Activated CD8-positive, alpha-beta T cell treated with anti-CD3 and anti-CD28 coated beads for 36 hours (primary cell): Measurements from ENCODE around the gene NR1H2. TPM values are rescaled to one million over a fixed set of nuclear protein-coding genes. Genes with fewer than 3 reads are reported as not detected.
A peak's percentile ranks its signal among the peaks of the same experiment; 100 is the strongest.

Source experiments
- ATAC-seq: fragments of 200-7000 bp; cut with Tn5 transposase; one replicate; pipeline ENCODE4 v1.10.0; 2021; ENCODE audit warnings: mild to moderate bottlenecking, moderate library complexity
- CTCF ChIA-PET: fragments of 350-600 bp; sonication (Branson Sonifier 250); formaldehyde crosslinking; loops from one replicate; lab custom pipeline; 2021; ENCODE audit warnings: antibody characterized with exemption; lab: Charles Lee
- POLR2A ChIA-PET: fragments of 350-600 bp; sonication (Branson Sonifier 250); formaldehyde crosslinking; loops from one replicate; lab custom pipeline; 2021; ENCODE audit warnings: antibody characterized with exemption; lab: Charles Lee
- DNase-seq: peaks from one replicate; pipeline ENCODE4 v3.0.0-alpha.2; 2020
- H3K27ac Mint-ChIP-seq: one replicate; pipeline ENCODE4 v1.8.0; 2021; ENCODE audit warnings: mild to moderate bottlenecking, mixed read lengths
- H3K27me3 Mint-ChIP-seq: one replicate; pipeline ENCODE4 v1.8.0; 2021; ENCODE audit warnings: mixed read lengths
- H3K36me3 Mint-ChIP-seq: one replicate; pipeline ENCODE4 v1.8.0; 2021; ENCODE audit warnings: low read depth, mixed read lengths
- H3K4me1 Mint-ChIP-seq: one replicate; pipeline ENCODE4 v1.8.0; 2021; ENCODE audit warnings: low read depth, mixed read lengths
- H3K4me3 Mint-ChIP-seq: one replicate; pipeline ENCODE4 v1.8.0; 2021; ENCODE audit warnings: mild to moderate bottlenecking, moderate library complexity, mixed read lengths
- H3K9me3 Mint-ChIP-seq: one replicate; pipeline ENCODE4 v1.8.0; 2021; ENCODE audit warnings: mixed read lengths
- intact Hi-C: fragments of 100-400 bp; cut with micrococcal nuclease; formaldehyde crosslinking; loops from one replicate; pipeline ENCODE4 v1.10.0; 2022
- total RNA-seq, 2 experiments: library from RNA; stranded (reverse); gene quantifications; one replicate each; pipeline ENCODE4 v1.2.3, GENCODE V29; 2021
- TF ChIP-seq, protein P1 (sequence below): fragments of 200-600 bp; IDR thresholded peaks from one replicate; pipeline ENCODE4 v1.8.0; 2022; ENCODE audit warnings: antibody characterized with exemption, mild to moderate bottlenecking

Gene NR1H2
- total RNA-seq, 2 experiments from 2014 or later: 50.9 to 52.3 TPM

DNA sequence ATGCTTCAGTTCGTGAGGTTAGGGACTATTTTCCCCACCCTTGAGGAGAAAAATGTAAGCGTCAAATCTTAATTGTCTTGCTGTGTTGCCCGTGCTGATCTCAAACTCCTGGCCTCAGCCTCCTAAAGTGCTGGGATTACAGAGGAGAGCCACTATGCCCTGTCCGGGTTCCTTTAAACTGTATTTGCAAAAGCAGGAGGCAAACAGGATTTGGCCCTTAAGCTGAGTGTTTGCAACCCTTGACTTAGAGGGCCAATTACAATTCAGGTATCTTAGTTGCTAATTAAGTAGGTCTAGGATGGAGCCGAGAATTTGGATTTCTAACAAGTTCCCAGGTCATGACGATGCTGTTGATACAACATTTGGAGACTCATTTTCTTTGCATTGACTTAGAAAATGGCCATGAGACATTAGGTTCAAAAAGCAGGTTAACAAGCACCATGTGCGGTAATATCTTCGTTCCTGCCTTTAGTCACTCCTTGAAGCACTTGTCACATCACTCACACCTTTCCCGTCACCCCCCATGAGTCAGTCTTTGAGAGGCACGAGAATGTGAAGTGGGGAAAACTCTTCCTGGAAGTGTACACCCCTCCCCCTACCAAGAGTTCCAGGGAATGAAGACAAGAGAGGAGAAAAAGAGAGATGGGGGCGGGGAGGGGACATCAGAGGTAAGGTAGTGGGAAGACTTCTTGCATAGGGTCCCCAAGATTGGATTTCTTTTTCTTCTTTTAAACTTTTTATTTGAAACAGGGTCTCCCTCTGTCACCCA, 13.4 kb upstream of the NR1H2 start:
- H3K4me1 Mint-ChIP-seq: peaks cover 78% of the 10 kb centered on the region
- DNase-seq (peak; percentile 61), ATAC-seq (peak; percentile 21)
- peaks cover 40% of the 10 kb centered on the region for H3K36me3 Mint-ChIP-seq
- peak overlapping the region; percentile 90 for H3K27ac Mint-ChIP-seq
- H3K9me3 Mint-ChIP-seq: peaks cover 3% of the 10 kb centered on the region
- intact Hi-C loops: loop anchor here (10.0 kb wide), 1 partner anchor 52 kb away; the partner anchor contains the start of gene SPIB
- CTCF ChIA-PET: interaction anchor here (1.1 to 1.3 kb wide), 3 partner anchors 98 to 110 kb away, joined by 3 to 5 read pairs (median 4); no protein-coding TSS in a partner anchor
- H3K27me3 Mint-ChIP-seq: no peaks in the 10 kb centered on the region
- POLR2A ChIA-PET: interaction anchor here (0.9 to 1.5 kb wide), 2 partner anchors 13 to 21 kb away, joined by 5 read pairs; partner anchors contain the start of genes NR1H2 and POLD1
- H3K4me3 Mint-ChIP-seq: peak overlapping the region; percentile 46
- TF ChIP-seq, protein P1, sequence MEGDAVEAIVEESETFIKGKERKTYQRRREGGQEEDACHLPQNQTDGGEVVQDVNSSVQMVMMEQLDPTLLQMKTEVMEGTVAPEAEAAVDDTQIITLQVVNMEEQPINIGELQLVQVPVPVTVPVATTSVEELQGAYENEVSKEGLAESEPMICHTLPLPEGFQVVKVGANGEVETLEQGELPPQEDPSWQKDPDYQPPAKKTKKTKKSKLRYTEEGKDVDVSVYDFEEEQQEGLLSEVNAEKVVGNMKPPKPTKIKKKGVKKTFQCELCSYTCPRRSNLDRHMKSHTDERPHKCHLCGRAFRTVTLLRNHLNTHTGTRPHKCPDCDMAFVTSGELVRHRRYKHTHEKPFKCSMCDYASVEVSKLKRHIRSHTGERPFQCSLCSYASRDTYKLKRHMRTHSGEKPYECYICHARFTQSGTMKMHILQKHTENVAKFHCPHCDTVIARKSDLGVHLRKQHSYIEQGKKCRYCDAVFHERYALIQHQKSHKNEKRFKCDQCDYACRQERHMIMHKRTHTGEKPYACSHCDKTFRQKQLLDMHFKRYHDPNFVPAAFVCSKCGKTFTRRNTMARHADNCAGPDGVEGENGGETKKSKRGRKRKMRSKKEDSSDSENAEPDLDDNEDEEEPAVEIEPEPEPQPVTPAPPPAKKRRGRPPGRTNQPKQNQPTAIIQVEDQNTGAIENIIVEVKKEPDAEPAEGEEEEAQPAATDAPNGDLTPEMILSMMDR: no peak

GRCh38 chr19:50365434-50366306, 10.6 kb upstream of the NR1H2 start, which contains the start of gene NAPSA:
TSS of gene NAPSA (minus strand) at chr19:50365639. CDS start at chr19:50365621, 18 bp downstream.
- Mint-ChIP-seq H3K27me3 (no peaks in the 10 kb centered on the region), H3K27ac (peak within 1 kb of the TSS; percentile 89), H3K9me3 (no peaks in the 10 kb centered on the region), H3K4me3 (peak within 1 kb of the TSS; percentile 66), H3K36me3 (peaks cover 17% of the 10 kb centered on the region), H3K4me1 (peaks cover 66% of the 10 kb centered on the region)
- ATAC-seq (no peak), DNase-seq (peak; percentile 28)
- TF ChIP-seq, protein P1: no peak
- ChIA-PET POLR2A (interaction anchor here (1.1 to 2.4 kb wide), 3 partner anchors 11 to 62 kb away, joined by 3 to 9 read pairs (median 4); partner anchors contain the start of genes NR1H2 and POLD1), CTCF (interaction anchor here (1.0 to 2.3 kb wide), 5 partner anchors 8 to 191 kb away, joined by 3 to 9 read pairs (median 6); no protein-coding TSS in a partner anchor)
- intact Hi-C loops: loop anchor here (10.0 kb wide), 1 partner anchor 49 kb away; the partner anchor contains the start of gene SPIB

- Mint-ChIP-seq H3K36me3 (peaks cover 5% of the 10 kb centered on the region), H3K27ac (peak overlapping the region; percentile 81), H3K4me3 (peak overlapping the region; percentile 87), H3K27me3 (no peaks in the 10 kb centered on the region), H3K9me3 (no peaks in the 10 kb centered on the region), H3K4me1 (peaks cover 37% of the 10 kb centered on the region)
- DNase-seq (peak; percentile 88), ATAC-seq (peak; percentile 66)
- ChIA-PET CTCF (interaction anchor here (1.0 to 3.5 kb wide), 13 partner anchors 9 to 415 kb away, joined by 3 to 18 read pairs (median 4); partner anchors contain the start of gene POLD1), POLR2A (interaction anchor here (0.6 to 1.4 kb wide), 3 partner anchors 12 to 59 kb away, joined by 3 to 4 read pairs (median 4); no protein-coding TSS in a partner anchor)
- intact Hi-C loops: loop anchor here (10.0 kb wide), 1 partner anchor 46 kb away; the partner anchor contains the start of gene SPIB
- TF ChIP-seq, protein P1: peak; percentile 90
These were observed 7.3 kb upstream of the NR1H2 start for GRCh38 chr19:50368649-50369570.

GRCh38 chr19:50371914-50372475, 4.3 kb upstream of the NR1H2 start:
- Mint-ChIP-seq H3K36me3 (peaks cover 2% of the 10 kb centered on the region), H3K9me3 (no peaks in the 10 kb centered on the region), H3K4me1 (peaks cover 32% of the 10 kb centered on the region), H3K27ac (no peak overlapping the region), H3K27me3 (no peaks in the 10 kb centered on the region), H3K4me3 (no peak overlapping the region)
- TF ChIP-seq, protein P1: no peak
- POLR2A ChIA-PET: no interaction called here
- DNase-seq (no peak), ATAC-seq (no peak)
- CTCF ChIA-PET: no interaction called here
- intact Hi-C loops: no loop called here
